ENCODE data around the gene HOATZ. TPM values are rescaled to one million over a fixed set of nuclear protein-coding genes. Genes with fewer than 3 reads are reported as not detected.

HOATZ gene
- polyA plus RNA-seq, 1 donor = 0.01 TPM

DNA sequence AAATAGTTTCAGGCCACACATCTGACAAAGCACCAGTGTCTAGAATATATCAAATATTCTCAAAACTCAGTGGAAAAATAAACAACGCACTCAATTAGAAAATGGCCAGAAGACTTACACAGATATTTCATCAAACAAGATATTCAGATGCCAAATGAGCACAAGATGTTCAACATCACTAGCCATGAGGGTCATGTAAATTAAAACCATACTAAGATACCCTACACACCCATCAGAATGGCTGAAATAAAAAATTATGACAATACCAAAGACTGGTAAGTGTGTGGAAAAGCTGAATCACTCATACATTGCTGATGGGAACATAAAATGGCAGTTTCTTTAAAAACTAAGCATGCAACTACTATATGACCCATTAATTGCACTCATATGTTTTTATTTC is 24.1 kb upstream of the HOATZ start:
- Histone ChIP-seq H3K36me3 (ENCODE audit: control insufficient read depth, insufficient read depth, low read length) (no peaks in the 10 kb centered on the region), H3K4me1 (ENCODE audit: control insufficient read depth, insufficient read depth, low read length) (no peaks in the 10 kb centered on the region), H3K9me3 (ENCODE audit: control insufficient read depth, low read depth, low read length) (no peaks in the 10 kb centered on the region), H3K27ac (ENCODE audit: low read length) (no peak overlapping the region), H3K4me3 (ENCODE audit: low read length) (no peak overlapping the region), H3K27me3 (ENCODE audit: control insufficient read depth, insufficient read depth, low read length) (peaks cover 9% of the 10 kb centered on the region)
- no peak for DNase-seq
- no CpG with 5 or more reads among the region's 1 CpG for WGBS (ENCODE audit: insufficient coverage, low lambda C conversion rate)

DNA sequence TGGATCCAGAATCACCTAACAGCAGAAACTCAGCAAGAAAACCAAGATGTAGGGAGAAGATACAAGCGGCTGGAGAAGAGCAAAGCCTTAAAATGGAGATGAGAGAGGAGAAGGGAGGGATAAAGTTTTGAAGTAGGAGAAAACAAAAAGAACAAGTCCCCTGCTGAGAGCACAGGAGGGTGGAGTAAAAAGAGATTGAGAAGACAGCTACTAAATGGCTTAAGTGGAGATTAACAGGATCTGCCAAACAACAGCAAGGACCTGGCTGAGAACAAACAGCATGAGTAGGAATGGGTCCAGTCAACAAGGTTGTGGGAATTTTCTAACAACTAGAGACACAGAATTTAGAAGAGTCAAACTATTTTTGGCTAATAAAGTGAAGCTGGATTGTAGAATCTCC is 20.5 kb upstream of the HOATZ start:
- H3K4me3 ChIP-seq (ENCODE audit: low read length) = no peak overlapping the region
- no peak overlapping the region for H3K27ac ChIP-seq (ENCODE audit: low read length)
- 56% methylated on average over 1 of the region's 1 CpG for WGBS (ENCODE audit: insufficient coverage, low lambda C conversion rate)
- no peaks in the 10 kb centered on the region for H3K36me3 ChIP-seq (ENCODE audit: control insufficient read depth, insufficient read depth, low read length)
- no peaks in the 10 kb centered on the region for H3K9me3 ChIP-seq (ENCODE audit: control insufficient read depth, low read depth, low read length)
- H3K27me3 ChIP-seq (ENCODE audit: control insufficient read depth, insufficient read depth, low read length) = peaks cover 10% of the 10 kb centered on the region
- DNase-seq = no peak
- H3K4me1 ChIP-seq (ENCODE audit: control insufficient read depth, insufficient read depth, low read length) = no peaks in the 10 kb centered on the region

DNA sequence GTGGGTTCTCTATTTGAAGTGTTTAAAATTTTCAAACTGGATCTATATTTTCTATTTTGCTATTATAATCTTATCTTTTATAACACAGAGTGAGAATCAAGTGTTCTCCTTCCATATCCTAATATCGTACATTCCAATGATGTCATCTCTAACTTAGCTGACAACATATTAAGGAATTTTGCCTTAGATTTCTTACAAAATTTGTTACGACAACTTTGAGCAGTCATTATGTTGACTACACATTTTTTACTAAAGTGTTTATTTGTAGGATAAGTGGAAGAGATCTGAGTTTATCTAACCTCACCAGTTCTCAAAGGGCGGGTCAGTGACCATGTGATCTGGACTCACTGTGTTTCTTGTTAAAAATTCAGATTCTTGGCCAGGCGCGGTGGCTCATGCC is 15.1 kb upstream of the HOATZ start:
- Histone ChIP-seq H3K36me3 (ENCODE audit: control insufficient read depth, insufficient read depth, low read length) (no peaks in the 10 kb centered on the region), H3K4me3 (ENCODE audit: low read length) (no peak overlapping the region), H3K9me3 (ENCODE audit: control insufficient read depth, low read depth, low read length) (no peaks in the 10 kb centered on the region), H3K27ac (ENCODE audit: low read length) (no peak overlapping the region), H3K27me3 (ENCODE audit: control insufficient read depth, insufficient read depth, low read length) (peaks cover 12% of the 10 kb centered on the region), H3K4me1 (ENCODE audit: control insufficient read depth, insufficient read depth, low read length) (no peaks in the 10 kb centered on the region)
- no CpG with 5 or more reads among the region's 5 CpGs for WGBS (ENCODE audit: insufficient coverage, low lambda C conversion rate)
- no peak for DNase-seq

GRCh38 chr11:111500481-111500880 is 14.1 kb upstream of the HOATZ start:
- Histone ChIP-seq H3K4me3 (ENCODE audit: low read length) (no peak overlapping the region), H3K4me1 (ENCODE audit: control insufficient read depth, insufficient read depth, low read length) (no peaks in the 10 kb centered on the region), H3K9me3 (ENCODE audit: control insufficient read depth, low read depth, low read length) (no peaks in the 10 kb centered on the region), H3K27ac (ENCODE audit: low read length) (no peak overlapping the region), H3K36me3 (ENCODE audit: control insufficient read depth, insufficient read depth, low read length) (no peaks in the 10 kb centered on the region), H3K27me3 (ENCODE audit: control insufficient read depth, insufficient read depth, low read length) (peaks cover 10% of the 10 kb centered on the region)
- no CpG with 5 or more reads among the region's 1 CpG for WGBS (ENCODE audit: insufficient coverage, low lambda C conversion rate)
- DNase-seq = no peak

- H3K36me3 ChIP-seq (ENCODE audit: control insufficient read depth, insufficient read depth, low read length) = no peaks in the 10 kb centered on the region
- H3K4me1 ChIP-seq (ENCODE audit: control insufficient read depth, insufficient read depth, low read length) = no peaks in the 10 kb centered on the region
- no peaks in the 10 kb centered on the region for H3K9me3 ChIP-seq (ENCODE audit: control insufficient read depth, low read depth, low read length)
- peaks cover 13% of the 10 kb centered on the region for H3K27me3 ChIP-seq (ENCODE audit: control insufficient read depth, insufficient read depth, low read length)
- DNase-seq = no peak
- 100% methylated on average over 1 of the region's 1 CpG for WGBS (ENCODE audit: insufficient coverage, low lambda C conversion rate)
- H3K4me3 ChIP-seq (ENCODE audit: low read length) = no peak overlapping the region
- no peak overlapping the region for H3K27ac ChIP-seq (ENCODE audit: low read length)
Observed at GRCh38 chr11:111502611-111503010, 12.0 kb upstream of the HOATZ start.

DNA sequence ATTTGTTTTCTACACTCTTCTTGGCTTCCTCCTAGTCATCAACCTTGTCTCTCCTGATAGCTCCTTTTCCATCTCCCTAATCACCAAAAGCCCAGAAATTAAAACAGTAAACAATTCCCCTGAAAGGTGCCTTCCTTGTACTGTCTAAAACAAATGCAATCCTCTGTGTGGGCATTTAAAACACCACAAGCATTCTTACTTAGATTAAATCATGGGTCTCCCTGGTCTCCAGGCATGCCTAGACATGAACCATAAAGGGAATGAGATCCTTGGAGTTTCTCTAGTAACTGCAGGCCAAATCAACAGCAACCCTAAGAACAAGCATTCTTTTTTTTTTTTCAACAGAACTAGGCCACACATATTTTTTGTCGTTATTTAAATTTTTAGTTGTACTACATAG is 4.3 kb upstream of the HOATZ start:
- H3K4me1 ChIP-seq (ENCODE audit: control insufficient read depth, insufficient read depth, low read length) = no peaks in the 10 kb centered on the region
- H3K27me3 ChIP-seq (ENCODE audit: control insufficient read depth, insufficient read depth, low read length) = peaks cover 55% of the 10 kb centered on the region
- no peaks in the 10 kb centered on the region for H3K36me3 ChIP-seq (ENCODE audit: control insufficient read depth, insufficient read depth, low read length)
- no peak overlapping the region for H3K4me3 ChIP-seq (ENCODE audit: low read length)
- H3K27ac ChIP-seq (ENCODE audit: low read length) = no peak overlapping the region
- H3K9me3 ChIP-seq (ENCODE audit: control insufficient read depth, low read depth, low read length) = no peaks in the 10 kb centered on the region
- 80% methylated on average over 1 of the region's 1 CpG for WGBS (ENCODE audit: insufficient coverage, low lambda C conversion rate)
- DNase-seq = no peak

GRCh38 chr11:111512296-111513239 is 2.0 kb upstream of the HOATZ start, which contains the start of gene BTG4:
TSS of gene BTG4 (minus strand) at chr11:111512386. CDS start at chr11:111498776, 13,610 bp downstream.
- DNase-seq = peak in 1 of 2 donors; percentile 30
- peaks cover 57% of the 10 kb centered on the region for H3K27me3 ChIP-seq (ENCODE audit: control insufficient read depth, insufficient read depth, low read length)
- WGBS (ENCODE audit: insufficient coverage, low lambda C conversion rate) = no CpG with 5 or more reads among the region's 90 CpGs
- no peaks in the 10 kb centered on the region for H3K9me3 ChIP-seq (ENCODE audit: control insufficient read depth, low read depth, low read length)
- H3K4me1 ChIP-seq (ENCODE audit: control insufficient read depth, insufficient read depth, low read length) = no peaks in the 10 kb centered on the region
- no peak within 1 kb of the TSS for H3K4me3 ChIP-seq (ENCODE audit: low read length)
- H3K27ac ChIP-seq (ENCODE audit: low read length) = no peak within 1 kb of the TSS
- no peaks in the 10 kb centered on the region for H3K36me3 ChIP-seq (ENCODE audit: control insufficient read depth, insufficient read depth, low read length)

GRCh38 chr11:111513240-111513605 is 1.4 kb upstream of the HOATZ start:
- H3K27ac ChIP-seq (ENCODE audit: low read length) = no peak overlapping the region
- peaks cover 53% of the 10 kb centered on the region for H3K27me3 ChIP-seq (ENCODE audit: control insufficient read depth, insufficient read depth, low read length)

DNA sequence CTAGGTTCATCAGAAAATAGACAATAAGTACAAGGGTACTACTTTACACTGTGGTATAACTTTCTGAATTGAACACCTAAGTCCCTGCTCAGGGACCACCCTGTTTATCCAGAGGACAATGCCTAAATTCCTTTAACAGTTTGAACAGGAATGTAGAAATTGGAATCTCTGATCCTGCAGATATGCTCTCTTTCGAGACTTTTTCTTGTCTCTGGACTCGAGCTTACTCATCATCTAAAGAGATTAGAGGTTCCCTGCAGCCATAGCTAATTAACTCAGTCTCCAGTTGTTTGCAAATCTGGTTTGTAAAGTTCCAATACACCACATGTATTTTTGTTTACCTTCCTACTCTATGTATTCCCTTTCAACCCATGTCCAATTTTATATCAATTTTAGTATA is 1.0 kb downstream of the HOATZ start:
- H3K9me3 ChIP-seq (ENCODE audit: control insufficient read depth, low read depth, low read length) = no peaks in the 10 kb centered on the region
- H3K27ac ChIP-seq (ENCODE audit: low read length) = no peak overlapping the region
- DNase-seq = no peak
- no CpG with 5 or more reads among the region's 2 CpGs for WGBS (ENCODE audit: insufficient coverage, low lambda C conversion rate)
- H3K4me1 ChIP-seq (ENCODE audit: control insufficient read depth, insufficient read depth, low read length) = no peaks in the 10 kb centered on the region
- peaks cover 45% of the 10 kb centered on the region for H3K27me3 ChIP-seq (ENCODE audit: control insufficient read depth, insufficient read depth, low read length)
- H3K4me3 ChIP-seq (ENCODE audit: low read length) = no peak overlapping the region
- no peaks in the 10 kb centered on the region for H3K36me3 ChIP-seq (ENCODE audit: control insufficient read depth, insufficient read depth, low read length)

More at GRCh38 chr11:111513240-111513605, 1.4 kb upstream of the HOATZ start:
- Histone ChIP-seq H3K4me3 (ENCODE audit: low read length) (no peak overlapping the region), H3K4me1 (ENCODE audit: control insufficient read depth, insufficient read depth, low read length) (no peaks in the 10 kb centered on the region), H3K36me3 (ENCODE audit: control insufficient read depth, insufficient read depth, low read length) (no peaks in the 10 kb centered on the region), H3K9me3 (ENCODE audit: control insufficient read depth, low read depth, low read length) (no peaks in the 10 kb centered on the region)
- DNase-seq = peak in 1 of 2 donors; percentile 4
- 33% methylated on average over 1 of the region's 6 CpGs for WGBS (ENCODE audit: insufficient coverage, low lambda C conversion rate)

DNA sequence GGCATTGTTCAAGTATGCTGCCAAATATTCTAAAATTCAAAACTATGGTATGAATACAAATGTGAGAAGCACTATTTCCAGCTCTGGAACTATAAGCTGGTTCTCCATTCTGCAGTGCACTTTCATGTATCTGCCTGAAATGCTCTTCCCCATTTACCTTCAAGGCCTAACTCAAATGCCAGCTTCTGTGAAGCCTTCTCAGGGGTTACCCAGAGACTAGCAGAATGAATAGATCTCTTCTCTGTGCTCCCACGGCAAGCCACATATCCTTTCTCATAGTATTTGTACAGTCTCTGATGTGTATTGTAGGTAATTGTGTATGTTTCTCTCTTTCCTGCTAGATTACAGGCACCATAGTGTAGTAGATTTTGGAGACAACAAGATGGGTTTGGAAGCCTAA is 4.1 kb downstream of the HOATZ start:
- H3K27me3 ChIP-seq (ENCODE audit: control insufficient read depth, insufficient read depth, low read length) = peaks cover 25% of the 10 kb centered on the region
- no peak overlapping the region for H3K4me3 ChIP-seq (ENCODE audit: low read length)
- no peak overlapping the region for H3K27ac ChIP-seq (ENCODE audit: low read length)
- WGBS (ENCODE audit: insufficient coverage, low lambda C conversion rate) = no CpG with 5 or more reads among the region's 1 CpG
- DNase-seq = no peak
- no peaks in the 10 kb centered on the region for H3K4me1 ChIP-seq (ENCODE audit: control insufficient read depth, insufficient read depth, low read length)
- no peaks in the 10 kb centered on the region for H3K36me3 ChIP-seq (ENCODE audit: control insufficient read depth, insufficient read depth, low read length)
- no peaks in the 10 kb centered on the region for H3K9me3 ChIP-seq (ENCODE audit: control insufficient read depth, low read depth, low read length)

DNA sequence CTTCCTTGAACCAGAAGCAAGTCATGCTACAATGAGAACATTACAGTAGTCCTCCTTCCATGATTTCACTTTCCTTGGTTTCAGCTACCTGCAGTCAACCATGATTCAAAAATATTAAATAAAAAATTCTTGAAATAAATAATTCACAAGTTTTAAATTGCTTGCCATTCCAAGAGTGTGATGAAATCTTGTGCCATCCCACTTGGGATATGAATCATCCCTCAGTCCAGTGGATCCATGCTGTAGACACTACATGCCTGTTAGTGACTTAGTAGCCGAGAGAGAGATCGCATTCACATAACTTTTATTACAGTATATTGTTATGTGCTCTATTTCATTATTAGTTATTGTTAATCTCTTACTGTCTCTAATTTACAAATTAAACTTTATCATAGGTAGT is 6.0 kb downstream of the HOATZ start:
- Histone ChIP-seq H3K27me3 (ENCODE audit: control insufficient read depth, insufficient read depth, low read length) (peaks cover 8% of the 10 kb centered on the region), H3K9me3 (ENCODE audit: control insufficient read depth, low read depth, low read length) (no peaks in the 10 kb centered on the region), H3K4me1 (ENCODE audit: control insufficient read depth, insufficient read depth, low read length) (no peaks in the 10 kb centered on the region), H3K4me3 (ENCODE audit: low read length) (no peak overlapping the region), H3K27ac (ENCODE audit: low read length) (no peak overlapping the region), H3K36me3 (ENCODE audit: control insufficient read depth, insufficient read depth, low read length) (no peaks in the 10 kb centered on the region)
- DNase-seq = no peak
- WGBS (ENCODE audit: insufficient coverage, low lambda C conversion rate) = no CpG with 5 or more reads among the region's 2 CpGs

Measured in large intestine (tissue), 3 donors.